SK-N-SH (cell line): ENCODE results near the gene OSBPL10. TPM values are rescaled to one million over a fixed set of nuclear protein-coding genes. Genes with fewer than 3 reads are reported as not detected.

Experiments
- CTCF ChIA-PET: fragments of 300-600, 350-600 bp; formaldehyde crosslinking; extraction: SDS; loops from one replicate; lab custom pipeline; 2021; lab: Yijun Ruan, JAX
- POLR2A ChIA-PET: fragments of 350-600 bp; sonication (Branson Sonifier 250); formaldehyde crosslinking; extraction: SDS; loops from one replicate; lab custom pipeline; 2020; ENCODE audit warnings: antibody characterized with exemption, inconsistent platforms; lab: Yijun Ruan, JAX
- DNase-seq: peaks from one replicate; pipeline ENCODE4 v3.0.0; 2012
- H2AFZ ChIP-seq: fragments of 200-600 bp; sonication (generic); 2 replicates; pipeline ENCODE4 v1.8.1; 2016; ENCODE audit warnings: antibody characterized with exemption, mild to moderate bottlenecking, low read depth
- H3F3A ChIP-seq: fragments of 200-600 bp; sonication (generic); replicated peaks from 2 replicates; pipeline ENCODE3; 2016; ENCODE audit warnings: antibody characterized with exemption, mild to moderate bottlenecking; ENCODE audit not compliant: insufficient read depth
- H3K27ac ChIP-seq, 2 experiments: fragments of 200-500 bp in 1 of 2; fragments of 200-600 bp in 1 of 2; sonication (Bioruptor generic) in 1 of 2; sonication (generic), shearing (Covaris generic) in 1 of 2; 2 replicates each; pipeline versions ENCODE4 v1.5.1 to v1.6.1; 2014 to 2016; ENCODE audit warnings: low read depth in 2 of 2, inconsistent platforms in 1 of 2, low read length in 1 of 2, mild to moderate bottlenecking in 1 of 2, mixed read lengths in 1 of 2
- H3K27me3 ChIP-seq: fragments of 200-600 bp; sonication (generic), shearing (Covaris generic); 2 replicates; pipeline ENCODE4 v1.6.1; 2016; ENCODE audit warnings: mixed run types; ENCODE audit not compliant: insufficient read depth
- H3K36me3 ChIP-seq, 2 experiments: fragments of 200-500 bp in 1 of 2; fragments of 200-600 bp in 1 of 2; sonication (Bioruptor generic) in 1 of 2; sonication (generic) in 1 of 2; replicated peaks in 1 of 2; 2 replicates each; pipeline versions ENCODE3 to v1.5.1; 2014 to 2016; ENCODE audit warnings: low read length in 1 of 2, mild to moderate bottlenecking in 1 of 2; ENCODE audit not compliant: insufficient read depth in 2 of 2, control insufficient read depth in 1 of 2
- H3K4me1 ChIP-seq, 2 experiments: fragments of 200-500 bp in 1 of 2; fragments of 200-600 bp in 1 of 2; sonication (Bioruptor generic) in 1 of 2; sonication (generic), shearing (Covaris generic) in 1 of 2; 2 replicates each; pipeline versions ENCODE4 v1.5.1 to v1.6.1; 2014 to 2016; ENCODE audit warnings: low read depth in 1 of 2, low read length in 1 of 2, mixed run types in 1 of 2; ENCODE audit not compliant: insufficient read depth in 2 of 2, control insufficient read depth in 1 of 2
- H3K4me2 ChIP-seq: fragments of 200-600 bp; sonication (generic), shearing (Covaris generic); 2 replicates; pipeline ENCODE4 v1.6.1; 2017; ENCODE audit warnings: mixed run types
- H3K4me3 ChIP-seq, 2 experiments: fragments of 200-500 bp in 1 of 2; fragments of 200-600 bp in 1 of 2; sonication (Bioruptor generic) in 1 of 2; sonication (generic), shearing (Covaris generic) in 1 of 2; 2 replicates each; pipeline versions ENCODE4 v1.5.1 to v1.8.1; 2014 to 2016; ENCODE audit warnings: low read depth in 2 of 2, inconsistent platforms in 1 of 2, low read length in 1 of 2, mild to moderate bottlenecking in 1 of 2, mixed read lengths in 1 of 2, moderate library complexity in 1 of 2
- H3K79me2 ChIP-seq: fragments of 200-600 bp; sonication (generic); 2 replicates; pipeline ENCODE4 v1.8.1; 2017; ENCODE audit warnings: mild to moderate bottlenecking; ENCODE audit not compliant: insufficient read depth
- H3K9ac ChIP-seq: fragments of 200-600 bp; sonication (generic); 2 replicates; pipeline ENCODE4 v1.6.1; 2017; ENCODE audit warnings: mixed run types
- H3K9me2 ChIP-seq: fragments of 200-600 bp; sonication (generic); 2 replicates; pipeline ENCODE4 v1.6.1; 2017; ENCODE audit warnings: mixed run types
- H3K9me3 ChIP-seq: fragments of 200-600 bp; sonication (generic); 2 replicates; pipeline ENCODE4 v1.6.1; 2017; ENCODE audit warnings: mixed run types, mild to moderate bottlenecking, moderate library complexity
- H4K20me1 ChIP-seq: fragments of 200-600 bp; sonication (generic); 2 replicates; pipeline ENCODE4 v1.6.1; 2017; ENCODE audit warnings: mild to moderate bottlenecking, mixed run types; ENCODE audit not compliant: insufficient read depth
- CHD2 ChIP-seq: fragments of 150-350 bp; IDR thresholded peaks from 2 replicates; pipeline ENCODE4 v1.6.1; 2018; ENCODE audit warnings: low read length; ENCODE audit not compliant: partially characterized antibody
- ELF1 ChIP-seq: IDR thresholded peaks from 2 replicates; pipeline ENCODE4 v1.4.0; 2012
- EP300 ChIP-seq, 2 experiments: IDR thresholded peaks; 2 replicates each; pipeline versions ENCODE4 v1.4.0 to v1.6.1; 2012; ENCODE audit warnings: borderline replicate concordance in 1 of 2, low read depth in 1 of 2, low read length in 1 of 2
- FOXJ3 ChIP-seq: sonication (generic); formaldehyde crosslinking; IDR thresholded peaks from 2 replicates; pipeline ENCODE4 v1.5.1; 2020; ENCODE audit warnings: mild to moderate bottlenecking, missing genetic modification reagents
- FOXM1 ChIP-seq: IDR thresholded peaks from 2 replicates; pipeline ENCODE4 v1.4.0; 2012; ENCODE audit warnings: low read depth, mild to moderate bottlenecking
- GABPA ChIP-seq: IDR thresholded peaks from 2 replicates; pipeline ENCODE4 v1.4.0; 2012; ENCODE audit warnings: low read depth, mild to moderate bottlenecking
- GATA2 ChIP-seq: sonication (generic); formaldehyde crosslinking; IDR thresholded peaks from 2 replicates; pipeline ENCODE4 v1.5.0; 2020; ENCODE audit warnings: mild to moderate bottlenecking, missing genetic modification reagents
- JUND ChIP-seq: IDR thresholded peaks from 2 replicates; pipeline ENCODE4 v1.4.0; 2012
- MEF2A ChIP-seq: IDR thresholded peaks from 2 replicates; pipeline ENCODE4 v1.4.0; 2012; ENCODE audit warnings: low read depth, borderline replicate concordance
- MXI1 ChIP-seq: IDR thresholded peaks from 2 replicates; pipeline ENCODE4 v1.6.1; 2012; ENCODE audit warnings: mild to moderate bottlenecking, low read depth, low read length, improper control_type of control experiment
- NRF1 ChIP-seq: IDR thresholded peaks from 2 replicates; pipeline ENCODE4 v1.6.1; 2012; ENCODE audit warnings: low read depth, mild to moderate bottlenecking, low read length
- POLR2AphosphoS5 ChIP-seq: IDR thresholded peaks from 2 replicates; pipeline ENCODE4 v1.6.1; 2012; ENCODE audit warnings: low read depth, low read length
- RFX5 ChIP-seq: IDR thresholded peaks from 2 replicates; pipeline ENCODE4 v1.6.1; 2012; ENCODE audit warnings: mild to moderate bottlenecking, improper control_type of control experiment, low read length
- RXRA ChIP-seq: IDR thresholded peaks from 2 replicates; pipeline ENCODE4 v1.4.0; 2012; ENCODE audit warnings: low read depth, mild to moderate bottlenecking, borderline replicate concordance
- SIN3A ChIP-seq: IDR thresholded peaks from 2 replicates; pipeline ENCODE4 v1.6.1; 2012; ENCODE audit warnings: low read depth, mild to moderate bottlenecking, low read length, moderate library complexity, borderline replicate concordance
- SMC3 ChIP-seq: IDR thresholded peaks from 2 replicates; pipeline ENCODE4 v1.6.1; 2012; ENCODE audit warnings: low read depth, low read length, improper control_type of control experiment
- TAF1 ChIP-seq: IDR thresholded peaks from 2 replicates; pipeline ENCODE4 v1.6.1; 2012; ENCODE audit warnings: low read depth, mild to moderate bottlenecking, low read length, moderate library complexity, borderline replicate concordance
- TCF12 ChIP-seq: IDR thresholded peaks from 2 replicates; pipeline ENCODE4 v1.4.0; 2012
- WGBS: methylation state at CpG from one replicate; pipeline ENCODE4 v1.1.6; 2017; ENCODE audit warnings: low lambda C conversion rate; 5-methylcytosine and 5-hydroxymethylcytosine counted together
- polyA plus RNA-seq, 3 experiments: library from polyadenylated mRNA; depleted of rRNA; stranded (reverse); fragments of >200 nt; gene quantifications; 2 replicates each; pipeline ENCODE4 v1.2.3, GENCODE V29; 2012
- TF ChIP-seq, protein P1 (sequence below): IDR thresholded peaks from 2 replicates; pipeline ENCODE4 v1.6.1; 2012; ENCODE audit warnings: mild to moderate bottlenecking, low read depth, low read length, moderate library complexity
- TF ChIP-seq, protein P2 (sequence below): IDR thresholded peaks from 2 replicates; pipeline ENCODE4; 2012
- TF ChIP-seq, protein P3 (sequence below): IDR thresholded peaks from 2 replicates; pipeline ENCODE4 v1.4.0; 2012; ENCODE audit warnings: low read depth, borderline replicate concordance

The OSBPL10 gene
- polyA plus RNA-seq, 1 of the 3 experiments (the other 2 are of a cell fraction), result 0.12 TPM

DNA sequence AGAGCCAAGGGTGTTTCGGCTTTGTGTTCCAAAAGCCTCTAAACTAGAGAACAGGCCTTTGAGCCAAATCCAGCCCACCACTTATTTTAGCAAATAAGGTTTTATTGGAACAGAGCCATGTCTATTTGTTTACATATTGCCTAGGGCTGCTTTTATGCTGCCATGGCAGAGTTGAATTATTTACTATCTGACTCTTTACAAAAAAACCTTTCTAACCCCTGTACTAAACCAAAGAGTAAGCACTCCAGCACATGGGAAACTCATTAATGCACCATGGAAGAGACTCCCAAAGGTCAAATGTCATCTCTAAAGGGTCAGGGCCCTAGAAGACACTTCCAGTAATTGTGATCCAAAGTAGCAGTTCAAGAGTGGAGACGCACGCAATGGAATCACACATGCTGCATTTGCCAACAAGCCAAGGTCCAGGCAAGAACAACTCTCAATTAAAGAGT lies 22.3 kb downstream of the OSBPL10 start (continued):
- TF ChIP-seq, protein P1, sequence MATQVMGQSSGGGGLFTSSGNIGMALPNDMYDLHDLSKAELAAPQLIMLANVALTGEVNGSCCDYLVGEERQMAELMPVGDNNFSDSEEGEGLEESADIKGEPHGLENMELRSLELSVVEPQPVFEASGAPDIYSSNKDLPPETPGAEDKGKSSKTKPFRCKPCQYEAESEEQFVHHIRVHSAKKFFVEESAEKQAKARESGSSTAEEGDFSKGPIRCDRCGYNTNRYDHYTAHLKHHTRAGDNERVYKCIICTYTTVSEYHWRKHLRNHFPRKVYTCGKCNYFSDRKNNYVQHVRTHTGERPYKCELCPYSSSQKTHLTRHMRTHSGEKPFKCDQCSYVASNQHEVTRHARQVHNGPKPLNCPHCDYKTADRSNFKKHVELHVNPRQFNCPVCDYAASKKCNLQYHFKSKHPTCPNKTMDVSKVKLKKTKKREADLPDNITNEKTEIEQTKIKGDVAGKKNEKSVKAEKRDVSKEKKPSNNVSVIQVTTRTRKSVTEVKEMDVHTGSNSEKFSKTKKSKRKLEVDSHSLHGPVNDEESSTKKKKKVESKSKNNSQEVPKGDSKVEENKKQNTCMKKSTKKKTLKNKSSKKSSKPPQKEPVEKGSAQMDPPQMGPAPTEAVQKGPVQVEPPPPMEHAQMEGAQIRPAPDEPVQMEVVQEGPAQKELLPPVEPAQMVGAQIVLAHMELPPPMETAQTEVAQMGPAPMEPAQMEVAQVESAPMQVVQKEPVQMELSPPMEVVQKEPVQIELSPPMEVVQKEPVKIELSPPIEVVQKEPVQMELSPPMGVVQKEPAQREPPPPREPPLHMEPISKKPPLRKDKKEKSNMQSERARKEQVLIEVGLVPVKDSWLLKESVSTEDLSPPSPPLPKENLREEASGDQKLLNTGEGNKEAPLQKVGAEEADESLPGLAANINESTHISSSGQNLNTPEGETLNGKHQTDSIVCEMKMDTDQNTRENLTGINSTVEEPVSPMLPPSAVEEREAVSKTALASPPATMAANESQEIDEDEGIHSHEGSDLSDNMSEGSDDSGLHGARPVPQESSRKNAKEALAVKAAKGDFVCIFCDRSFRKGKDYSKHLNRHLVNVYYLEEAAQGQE, result no peak
- no peak for TF ChIP-seq SIN3A
- TF ChIP-seq MXI1, result no peak
- TF ChIP-seq EP300 (IDR thresholded peaks at IDR 0.05; ENCODE audit: borderline replicate concordance in 1 of 2, low read depth in 1 of 2, low read length in 1 of 2), result no peak
- TF ChIP-seq GATA2 (CRISPR knock-in tag), result no peak
- no peak for TF ChIP-seq GABPA
- no peak for TF ChIP-seq TCF12
- TF ChIP-seq FOXM1, result no peak
- TF ChIP-seq, all 33 proteins: peak for 0

DNA sequence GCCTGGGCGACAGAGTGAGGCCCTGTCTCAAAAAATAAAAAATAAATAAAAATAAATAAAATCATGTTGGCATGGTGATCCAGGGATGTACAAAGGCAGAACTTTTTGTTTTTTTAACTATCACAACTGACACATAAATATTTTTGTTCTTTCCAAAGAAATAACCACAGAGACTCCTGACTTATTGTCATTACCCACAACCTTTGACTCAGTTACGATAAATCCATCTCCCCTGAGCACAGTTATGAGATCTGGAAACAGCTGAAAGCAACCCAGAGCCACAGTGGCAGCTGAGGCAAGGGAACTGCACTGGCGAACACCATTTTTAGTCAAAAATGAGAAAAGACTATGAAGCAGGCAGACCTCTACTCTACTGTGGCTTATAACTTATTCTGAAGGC lies 24.0 kb downstream of the OSBPL10 start:
- Histone ChIP-seq H3K4me3 (no peak overlapping the region), H3K36me3 (no peaks in the 10 kb centered on the region), H4K20me1 (no peaks in the 10 kb centered on the region), H3K4me1 (no peaks in the 10 kb centered on the region; a peak in 1 of 4 replicates), H3F3A (no peaks in the 10 kb centered on the region), H3K9me3 (no peaks in the 10 kb centered on the region), H3K27me3 (no peaks in the 10 kb centered on the region), H3K27ac (no peak overlapping the region), H3K9ac (no peak overlapping the region)
- DNase-seq, result no peak
- POLR2A ChIA-PET, result no interaction called here
- WGBS, result 41% methylated on average over 3 of the region's 3 CpGs
- TF ChIP-seq, protein P2, sequence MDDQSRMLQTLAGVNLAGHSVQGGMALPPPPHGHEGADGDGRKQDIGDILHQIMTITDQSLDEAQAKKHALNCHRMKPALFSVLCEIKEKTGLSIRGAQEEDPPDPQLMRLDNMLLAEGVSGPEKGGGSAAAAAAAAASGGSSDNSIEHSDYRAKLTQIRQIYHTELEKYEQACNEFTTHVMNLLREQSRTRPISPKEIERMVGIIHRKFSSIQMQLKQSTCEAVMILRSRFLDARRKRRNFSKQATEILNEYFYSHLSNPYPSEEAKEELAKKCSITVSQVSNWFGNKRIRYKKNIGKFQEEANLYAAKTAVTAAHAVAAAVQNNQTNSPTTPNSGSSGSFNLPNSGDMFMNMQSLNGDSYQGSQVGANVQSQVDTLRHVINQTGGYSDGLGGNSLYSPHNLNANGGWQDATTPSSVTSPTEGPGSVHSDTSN, result no peak
- TF ChIP-seq NRF1, result no peak
- no peak for TF ChIP-seq RFX5
- no peak for TF ChIP-seq SIN3A
- TF ChIP-seq TCF12, result no peak
- no peak for TF ChIP-seq SMC3
- no peak for TF ChIP-seq CHD2
- TF ChIP-seq FOXJ3 (CRISPR knock-in tag), result no peak
- no peak for TF ChIP-seq MEF2A
- no peak for TF ChIP-seq POLR2AphosphoS5
- no peak for TF ChIP-seq RXRA
- TF ChIP-seq, protein P3, sequence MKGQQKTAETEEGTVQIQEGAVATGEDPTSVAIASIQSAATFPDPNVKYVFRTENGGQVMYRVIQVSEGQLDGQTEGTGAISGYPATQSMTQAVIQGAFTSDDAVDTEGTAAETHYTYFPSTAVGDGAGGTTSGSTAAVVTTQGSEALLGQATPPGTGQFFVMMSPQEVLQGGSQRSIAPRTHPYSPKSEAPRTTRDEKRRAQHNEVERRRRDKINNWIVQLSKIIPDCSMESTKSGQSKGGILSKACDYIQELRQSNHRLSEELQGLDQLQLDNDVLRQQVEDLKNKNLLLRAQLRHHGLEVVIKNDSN, result no peak
- no peak for TF ChIP-seq JUND
- no peak for TF ChIP-seq TAF1
- no peak for TF ChIP-seq FOXM1
- TF ChIP-seq, protein P1, result no peak
- TF ChIP-seq ELF1, result no peak
- TF ChIP-seq, all 33 proteins: peak for 0
- no peak overlapping the region for H3K4me2 ChIP-seq
- no peaks in the 10 kb centered on the region for H3K79me2 ChIP-seq
- CTCF ChIA-PET, result no interaction called here
- H2AFZ ChIP-seq, result no peak overlapping the region
- no peaks in the 10 kb centered on the region for H3K9me2 ChIP-seq
